ENCODE results near the gene ARHGDIG.

Gene ARHGDIG

DNA sequence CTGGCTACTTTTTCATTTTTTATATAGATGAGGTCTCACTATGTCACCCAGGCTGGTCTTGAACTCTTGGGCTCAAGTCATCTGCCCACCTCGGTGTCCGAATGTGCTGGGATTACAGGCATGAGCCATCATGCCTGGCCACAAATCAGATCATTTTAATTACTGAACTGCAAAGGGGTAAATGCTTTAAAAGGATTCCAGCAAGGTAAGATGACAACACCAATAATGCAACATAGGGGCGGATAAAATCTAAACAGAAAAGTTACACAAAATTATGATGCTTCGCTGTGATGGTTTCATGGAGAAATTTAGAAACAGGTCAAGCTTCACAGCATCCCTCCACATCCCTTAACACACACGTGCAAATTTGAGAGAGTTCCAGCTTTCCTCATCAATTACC, 39.8 kb downstream of the ARHGDIG start:
- Histone ChIP-seq H4K20me1 (ENCODE audit: control insufficient read depth, insufficient read depth, low read depth, low read length) (peaks cover 11% of the 10 kb centered on the region), H3K27me3 (ENCODE audit: control insufficient read depth, low read length) (no peaks in the 10 kb centered on the region), H3K4me2 (ENCODE audit: low read length) (no peak overlapping the region), H3K27ac (ENCODE audit: low read depth, low read length) (no peak overlapping the region), H3K36me3 (ENCODE audit: control insufficient read depth, low read length) (peaks cover 6% of the 10 kb centered on the region), H3K4me3 (ENCODE audit: low read length) (no peak overlapping the region), H3F3A (ENCODE audit: control insufficient read depth, insufficient read depth) (no peaks in the 10 kb centered on the region), H3K79me2 (ENCODE audit: control insufficient read depth, low read length) (peaks cover 83% of the 10 kb centered on the region), H3K9me2 (replicated peaks; ENCODE audit: control insufficient read depth, low read length) (no peaks in the 10 kb centered on the region), H3K4me1 (ENCODE audit: control insufficient read depth, low read length) (peaks cover 19% of the 10 kb centered on the region), H3K9me3 (ENCODE audit: control insufficient read depth, insufficient read depth, low read length) (no peaks in the 10 kb centered on the region)
- TF ChIP-seq EZH2phosphoT487 (IDR thresholded peaks at IDR 0.05; ENCODE audit: borderline replicate concordance, low read length), result no peak
- no peak for TF ChIP-seq CTCF (IDR thresholded peaks at IDR 0.05; ENCODE audit: low read depth, low read length, poor library complexity, severe bottlenecking)

GRCh38 chr16:321532-321931, 41.1 kb downstream of the ARHGDIG start:
- H3K4me3 ChIP-seq (ENCODE audit: low read length), result no peak overlapping the region
- peaks cover 27% of the 10 kb centered on the region for H3K4me1 ChIP-seq (ENCODE audit: control insufficient read depth, low read length)
- H3K27ac ChIP-seq (ENCODE audit: low read depth, low read length), result no peak overlapping the region
- H3K36me3 ChIP-seq (ENCODE audit: control insufficient read depth, low read length), result peaks cover 6% of the 10 kb centered on the region
- H3K9me2 ChIP-seq (replicated peaks; ENCODE audit: control insufficient read depth, low read length), result no peaks in the 10 kb centered on the region
- peaks cover 86% of the 10 kb centered on the region for H3K79me2 ChIP-seq (ENCODE audit: control insufficient read depth, low read length)
- H3K9me3 ChIP-seq (ENCODE audit: control insufficient read depth, insufficient read depth, low read length), result no peaks in the 10 kb centered on the region
- peaks cover 17% of the 10 kb centered on the region for H4K20me1 ChIP-seq (ENCODE audit: control insufficient read depth, insufficient read depth, low read depth, low read length)
- H3F3A ChIP-seq (ENCODE audit: control insufficient read depth, insufficient read depth), result no peaks in the 10 kb centered on the region
- no peaks in the 10 kb centered on the region for H3K27me3 ChIP-seq (ENCODE audit: control insufficient read depth, low read length)
- TF ChIP-seq EZH2phosphoT487 (IDR thresholded peaks at IDR 0.05; ENCODE audit: borderline replicate concordance, low read length) (no peak), CTCF (IDR thresholded peaks at IDR 0.05; ENCODE audit: low read depth, low read length, poor library complexity, severe bottlenecking) (no peak)
- no peak overlapping the region for H3K4me2 ChIP-seq (ENCODE audit: low read length)

DNA sequence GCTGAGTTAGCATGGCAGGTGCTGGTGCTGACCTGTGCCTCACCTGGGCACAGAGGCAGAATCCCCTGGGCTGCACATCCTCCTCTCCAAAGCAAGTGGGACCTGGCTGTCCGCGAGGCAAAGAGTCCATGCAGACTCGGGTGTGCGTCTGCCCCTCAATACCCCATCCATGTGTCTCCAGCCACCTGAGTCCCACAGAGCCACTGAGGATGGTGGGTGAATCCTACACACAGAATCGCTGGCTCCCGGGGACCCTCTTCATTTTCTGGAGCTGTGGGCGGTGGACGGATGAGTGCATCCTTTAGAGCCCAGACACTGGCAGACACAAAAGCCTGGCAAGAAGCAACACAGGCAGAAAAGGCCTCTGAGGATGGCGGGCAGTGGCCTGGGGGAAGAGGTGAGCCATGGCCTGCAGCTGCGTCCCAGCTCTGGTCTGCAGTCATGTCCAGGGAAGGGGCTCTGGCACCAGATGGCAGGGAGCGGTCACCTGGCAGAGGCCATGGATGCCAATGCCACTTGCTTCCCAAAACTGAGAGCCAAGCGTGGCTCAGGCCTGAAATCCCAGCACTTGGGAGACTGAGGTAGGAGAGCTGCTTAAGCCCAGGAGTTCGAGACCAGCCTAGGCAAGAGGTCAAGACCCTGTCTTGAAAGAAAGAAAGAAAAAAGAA, 42.2 kb downstream of the ARHGDIG start:
- peaks cover 34% of the 10 kb centered on the region for H3K4me1 ChIP-seq (ENCODE audit: control insufficient read depth, low read length)
- H3F3A ChIP-seq (ENCODE audit: control insufficient read depth, insufficient read depth), result no peaks in the 10 kb centered on the region
- peaks cover 82% of the 10 kb centered on the region for H3K79me2 ChIP-seq (ENCODE audit: control insufficient read depth, low read length)
- no peak overlapping the region for H3K4me3 ChIP-seq (ENCODE audit: low read length)
- H3K4me2 ChIP-seq (ENCODE audit: low read length), result no peak overlapping the region
- peaks cover 17% of the 10 kb centered on the region for H4K20me1 ChIP-seq (ENCODE audit: control insufficient read depth, insufficient read depth, low read depth, low read length)
- H3K36me3 ChIP-seq (ENCODE audit: control insufficient read depth, low read length), result peaks cover 6% of the 10 kb centered on the region
- no peak overlapping the region for H3K27ac ChIP-seq (ENCODE audit: low read depth, low read length)
- TF ChIP-seq EZH2phosphoT487 (IDR thresholded peaks at IDR 0.05; ENCODE audit: borderline replicate concordance, low read length) (no peak), CTCF (IDR thresholded peaks at IDR 0.05; ENCODE audit: low read depth, low read length, poor library complexity, severe bottlenecking) (no peak)
- H3K9me3 ChIP-seq (ENCODE audit: control insufficient read depth, insufficient read depth, low read length), result no peaks in the 10 kb centered on the region
- no peaks in the 10 kb centered on the region for H3K9me2 ChIP-seq (replicated peaks; ENCODE audit: control insufficient read depth, low read length)
- no peaks in the 10 kb centered on the region for H3K27me3 ChIP-seq (ENCODE audit: control insufficient read depth, low read length)

All from DOHH2 (cell line).